Coronary artery (tissue), 2 donors: ENCODE measurements around the gene CSRP2.

ENCODE experiments used
- DNase-seq: peaks from one replicate; pipeline ENCODE4 v3.0.0-alpha.2; 2017; ENCODE audit warnings: low spot score
- H3K27ac ChIP-seq, 2 donors: fragments of 200-600 bp; sonication (generic); one replicate each; pipeline ENCODE4 v1.5.1; 2016 to 2019
- H3K4me3 ChIP-seq: fragments of 200-600 bp; sonication (generic); 2 replicates; pipeline ENCODE4 v1.5.1; 2016; ENCODE audit warnings: mild to moderate bottlenecking, moderate library complexity
- TF ChIP-seq, protein P1 (sequence below): fragments of 200-600 bp; sonication (generic); IDR thresholded peaks from one replicate; pipeline ENCODE4 v1.5.1; 2019; ENCODE audit warnings: antibody characterized with exemption

The CSRP2 gene

DNA sequence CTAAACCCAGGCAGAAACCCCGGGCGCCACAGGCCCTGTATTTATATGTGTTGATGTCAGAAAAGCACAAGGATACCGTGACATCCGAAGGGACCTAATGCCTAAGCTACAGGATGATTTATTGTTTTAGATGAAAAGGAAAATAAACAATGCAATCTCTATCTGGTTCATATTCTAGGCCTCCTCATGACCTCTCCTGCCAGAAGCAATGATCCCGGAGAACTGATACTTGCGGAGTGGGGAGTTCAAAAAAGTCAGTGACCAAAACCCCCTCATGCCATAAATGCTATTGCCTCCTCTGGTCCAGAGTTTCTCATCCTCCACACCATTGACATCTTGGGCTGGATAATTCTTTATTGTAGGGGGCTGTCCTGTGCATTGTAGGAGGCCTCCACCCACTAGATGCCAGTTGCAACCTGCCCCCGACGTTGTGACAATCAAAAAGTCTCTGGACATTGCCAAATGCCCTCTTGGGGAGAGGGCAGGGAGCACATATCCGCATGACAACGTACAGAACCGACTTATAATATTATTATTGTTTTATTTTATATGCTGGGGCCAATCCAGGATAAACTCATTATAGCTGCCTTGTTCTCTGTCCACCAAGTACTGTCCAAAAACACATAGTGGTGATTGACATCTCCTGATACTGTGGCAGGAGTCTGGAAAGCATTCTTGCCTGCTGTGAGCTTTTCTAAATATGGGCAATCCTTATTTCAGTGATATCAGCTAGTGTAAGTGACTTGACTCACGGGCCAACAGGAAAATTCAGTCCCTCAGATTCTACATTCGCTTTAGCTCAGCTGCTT lies 1.1 kb upstream of the CSRP2 start:
- Histone ChIP-seq H3K27ac (peak overlapping the region; percentile 92 to 97), H3K4me3 (peak overlapping the region; percentile 93)
- DNase-seq, result peak; percentile 81
- TF ChIP-seq, protein P1, sequence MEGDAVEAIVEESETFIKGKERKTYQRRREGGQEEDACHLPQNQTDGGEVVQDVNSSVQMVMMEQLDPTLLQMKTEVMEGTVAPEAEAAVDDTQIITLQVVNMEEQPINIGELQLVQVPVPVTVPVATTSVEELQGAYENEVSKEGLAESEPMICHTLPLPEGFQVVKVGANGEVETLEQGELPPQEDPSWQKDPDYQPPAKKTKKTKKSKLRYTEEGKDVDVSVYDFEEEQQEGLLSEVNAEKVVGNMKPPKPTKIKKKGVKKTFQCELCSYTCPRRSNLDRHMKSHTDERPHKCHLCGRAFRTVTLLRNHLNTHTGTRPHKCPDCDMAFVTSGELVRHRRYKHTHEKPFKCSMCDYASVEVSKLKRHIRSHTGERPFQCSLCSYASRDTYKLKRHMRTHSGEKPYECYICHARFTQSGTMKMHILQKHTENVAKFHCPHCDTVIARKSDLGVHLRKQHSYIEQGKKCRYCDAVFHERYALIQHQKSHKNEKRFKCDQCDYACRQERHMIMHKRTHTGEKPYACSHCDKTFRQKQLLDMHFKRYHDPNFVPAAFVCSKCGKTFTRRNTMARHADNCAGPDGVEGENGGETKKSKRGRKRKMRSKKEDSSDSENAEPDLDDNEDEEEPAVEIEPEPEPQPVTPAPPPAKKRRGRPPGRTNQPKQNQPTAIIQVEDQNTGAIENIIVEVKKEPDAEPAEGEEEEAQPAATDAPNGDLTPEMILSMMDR, result no peak

DNA sequence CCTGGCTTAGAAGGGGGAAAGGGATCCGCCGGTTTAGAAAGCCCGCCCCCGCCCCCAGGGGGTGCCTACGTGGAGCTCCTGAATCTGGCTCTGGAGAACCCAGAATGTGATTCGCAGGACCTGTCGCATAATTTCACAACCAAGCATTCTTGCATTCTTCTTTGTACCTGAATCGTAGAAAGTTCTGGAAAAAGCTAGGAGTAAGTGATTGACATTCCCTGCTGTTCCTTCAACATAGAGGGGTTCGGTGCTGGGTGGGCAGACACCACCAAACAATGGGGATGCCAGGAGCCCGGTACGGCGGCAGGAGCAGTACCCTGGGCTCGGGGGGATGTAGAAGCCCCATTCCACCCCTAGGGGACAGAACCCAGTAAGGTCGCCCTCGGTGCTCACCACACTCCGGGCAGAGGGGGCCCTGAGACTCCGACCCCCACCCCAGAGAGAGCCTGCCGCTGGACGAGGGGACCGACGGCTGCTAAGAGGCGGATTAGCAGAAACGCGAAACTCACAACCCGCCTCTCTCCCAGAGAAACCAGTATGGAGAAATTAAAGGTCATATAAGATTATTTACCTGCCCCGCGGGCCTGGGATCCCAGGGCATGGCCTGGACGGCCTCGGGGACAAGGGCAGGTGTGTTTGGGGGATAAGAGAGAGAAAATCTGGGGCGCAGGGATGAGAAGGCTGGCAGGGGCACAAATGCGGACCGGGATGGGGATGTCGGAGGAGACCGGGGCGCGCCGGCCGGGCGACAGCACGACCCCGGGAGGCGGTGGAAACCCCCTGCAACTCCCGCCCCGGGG lies 520 bp downstream of the CSRP2 start:
- TF ChIP-seq, protein P1, result no peak
- Histone ChIP-seq H3K27ac (peak overlapping the region; percentile 92 to 97), H3K4me3 (peak overlapping the region; percentile 93)
- no peak for DNase-seq

- peak overlapping the region; percentile 93 for H3K4me3 ChIP-seq
- DNase-seq, result no peak
- TF ChIP-seq, protein P1, result no peak
- H3K27ac ChIP-seq, result peak overlapping the region; percentile 92 to 97
Observed at GRCh38 chr12:76876696-76877229, 2.1 kb downstream of the CSRP2 start.

DNA sequence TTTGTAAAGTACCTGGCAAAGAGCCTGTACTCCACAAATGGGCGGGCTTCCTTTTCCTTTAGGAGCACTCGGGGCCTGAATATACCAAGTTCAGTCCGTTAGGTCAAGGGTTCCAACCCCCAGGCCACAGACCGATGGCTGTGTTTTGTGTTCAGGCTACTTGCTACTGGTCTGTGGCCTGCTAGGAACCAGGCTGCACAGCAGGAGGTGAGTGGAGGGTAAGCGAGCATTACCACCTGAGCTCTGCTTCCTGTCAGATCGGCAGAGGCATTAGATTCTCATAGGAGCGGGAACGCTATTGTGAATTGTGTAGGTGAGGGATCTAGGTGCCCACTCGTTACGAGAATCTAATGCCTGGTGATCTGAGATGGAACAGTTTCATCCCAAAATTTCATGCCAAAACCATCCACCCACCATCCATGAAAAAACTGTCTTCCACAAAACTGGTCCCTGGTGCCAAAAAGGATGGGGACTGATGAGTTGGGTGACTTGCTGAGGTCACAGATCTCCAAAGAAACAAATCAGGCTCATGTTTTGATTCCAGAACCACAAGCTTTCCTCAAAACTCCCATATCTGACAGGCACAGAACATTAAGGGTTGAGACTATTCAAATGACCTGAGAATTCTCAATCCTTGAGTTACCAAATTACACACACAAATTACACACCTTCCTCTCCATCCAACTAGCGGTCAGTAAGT lies 4.2 kb downstream of the CSRP2 start:
- Histone ChIP-seq H3K27ac (peak overlapping the region; percentile 7 to 20), H3K4me3 (peak overlapping the region; percentile 47)
- DNase-seq, result no peak
- TF ChIP-seq, protein P1, result no peak

DNA sequence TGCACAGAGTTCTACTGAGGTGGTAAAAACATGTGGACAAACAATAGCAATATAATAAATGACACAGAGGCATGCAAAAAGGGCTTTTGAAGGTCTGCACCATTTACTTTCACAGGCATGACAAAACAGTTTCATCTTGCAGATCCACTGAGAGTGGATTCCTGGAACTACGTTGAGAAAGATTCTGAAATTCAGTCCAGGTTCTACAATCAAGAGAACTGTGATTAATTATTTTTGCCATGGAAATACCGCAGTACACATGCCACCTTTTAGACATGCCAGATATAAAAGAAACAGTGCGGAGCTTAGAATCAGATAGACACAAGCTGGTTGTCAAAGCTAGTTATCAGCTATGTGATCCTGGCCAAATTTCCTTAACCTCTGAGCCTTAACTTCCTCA lies 4.8 kb downstream of the CSRP2 start:
- H3K4me3 ChIP-seq, result no peak overlapping the region
- no peak for DNase-seq
- TF ChIP-seq, protein P1, result no peak
- peak overlapping the region; percentile 8 to 20 for H3K27ac ChIP-seq

- TF ChIP-seq, protein P1, result no peak
- no peak for DNase-seq
- no peak overlapping the region for H3K4me3 ChIP-seq
- H3K27ac ChIP-seq, result no peak overlapping the region
Observed at GRCh38 chr12:76872415-76872814, 6.4 kb downstream of the CSRP2 start.
